A549 (cell line): ENCODE measurements around the gene ANKRD7. TPM values are rescaled to one million over a fixed set of nuclear protein-coding genes. Genes with fewer than 3 reads are reported as not detected.

Experiments used
- ATAC-seq, 2 experiments: fragments of 200-7000 bp in 1 of 2; fragments of >200 bp in 1 of 2; cut with Nextera tagmentation in 1 of 2; cut with Tn5 transposase in 1 of 2; 3 replicates each; pipeline versions ENCODE4 v1.8.0 to v1.9.1; 2018 to 2020; ENCODE audit warnings: mild to moderate bottlenecking in 1 of 2, moderate library complexity in 1 of 2
- CTCF ChIA-PET: fragments of 300-600 bp; sonication (Branson Sonifier 250); formaldehyde crosslinking; extraction: SDS; loops from one replicate; lab custom pipeline; 2021; ENCODE audit warnings: antibody characterized with exemption, inconsistent platforms; lab: Yijun Ruan, JAX
- POLR2A ChIA-PET: fragments of 350-600 bp; formaldehyde crosslinking; extraction: SDS; loops from one replicate; lab custom pipeline; 2021; ENCODE audit warnings: antibody characterized with exemption, inconsistent platforms; lab: Yijun Ruan, JAX
- DNase-seq, 2 experiments: peaks; one replicate each; pipeline versions ENCODE4 v3.0.0 to v3.0.0-alpha.2; 2011 to 2016; ENCODE audit warnings: low read depth in 1 of 2, low spot score in 1 of 2
- FAIRE-seq: peaks from 2 replicates; lab custom pipeline; 2011; peaks lifted over from hg19 to GRCh38; lab: Jason Lieb, UNC
- H3K27ac ChIP-seq, 2 experiments: fragments of >200 bp; sonication (Bioruptor Twin); formaldehyde crosslinking; 3 replicates each; pipeline ENCODE4 v1.5.1; 2016 to 2017
- H3K4me1 ChIP-seq: fragments of >200 bp; sonication (Bioruptor Twin); formaldehyde crosslinking; 3 replicates; pipeline ENCODE4 v1.6.1; 2016
- H3K4me2 ChIP-seq: fragments of >200 bp; sonication (Bioruptor Twin); formaldehyde crosslinking; 3 replicates; pipeline ENCODE4 v1.6.1; 2016
- H3K4me3 ChIP-seq: fragments of >200 bp; sonication (Bioruptor Twin); formaldehyde crosslinking; 3 replicates; pipeline ENCODE4 v1.5.1; 2016
- H3K9me3 ChIP-seq: fragments of >200 bp; sonication (Bioruptor Twin); formaldehyde crosslinking; 3 replicates; pipeline ENCODE4 v1.6.1; 2016
- CHD2 ChIP-seq: fragments of 150-350 bp; IDR thresholded peaks from 2 replicates; pipeline ENCODE4 v1.6.1; 2014; ENCODE audit warnings: low read length; ENCODE audit not compliant: partially characterized antibody
- CTCF ChIP-seq: fragments of >200 bp; sonication (Bioruptor Twin); formaldehyde crosslinking; IDR thresholded peaks from 3 replicates; pipeline ENCODE4 v1.5.1; 2016
- EHMT2 ChIP-seq: fragments of 200-600 bp; sonication (generic); IDR thresholded peaks from 2 replicates; pipeline ENCODE4 v1.6.1; 2016; ENCODE audit warnings: antibody characterized with exemption, low read depth, mild to moderate bottlenecking, moderate library complexity
- ELK1 ChIP-seq: fragments of 150-350 bp; IDR thresholded peaks from 2 replicates; pipeline ENCODE4 v1.6.1; 2014; ENCODE audit warnings: low read depth, mild to moderate bottlenecking, low read length
- FOSB ChIP-seq: fragments of 250-450 bp; sonication (Bioruptor Pico); IDR thresholded peaks from 2 replicates; pipeline ENCODE4 v1.5.0; 2020; ENCODE audit warnings: mild to moderate bottlenecking, moderate library complexity
- HOXB13 ChIP-seq: fragments of 250-450 bp; sonication (Bioruptor Pico); IDR thresholded peaks from 2 replicates; pipeline ENCODE4 v1.5.0; 2020; ENCODE audit warnings: low read depth, mild to moderate bottlenecking, moderate library complexity
- MAZ ChIP-seq: fragments of 150-350 bp; IDR thresholded peaks from 2 replicates; pipeline ENCODE4 v1.6.1; 2014; ENCODE audit warnings: antibody characterized with exemption, low read depth, low read length, borderline replicate concordance
- MYC ChIP-seq: IDR thresholded peaks from 2 replicates; pipeline ENCODE4 v1.6.1; 2012; ENCODE audit warnings: mild to moderate bottlenecking, inconsistent platforms, low read length, improper control_type of control experiment, borderline replicate concordance
- NFE2L2 ChIP-seq: fragments of 150-350 bp; conservative IDR thresholded peaks from 2 replicates; pipeline ENCODE4 v1.6.1; 2014; ENCODE audit warnings: low read length
- NR3C1 ChIP-seq: fragments of >200 bp; sonication (Bioruptor Twin); formaldehyde crosslinking; IDR thresholded peaks from 3 replicates; pipeline ENCODE4 v1.6.1; 2017
- PBX3 ChIP-seq: IDR thresholded peaks from 2 replicates; pipeline ENCODE4 v1.6.1; 2012
- POLR2AphosphoS2 ChIP-seq: conservative IDR thresholded peaks from 2 replicates; pipeline ENCODE4 v1.6.1; 2012; ENCODE audit warnings: low read length, improper control_type of control experiment, inconsistent platforms
- RFX5 ChIP-seq: fragments of 450-650 bp; IDR thresholded peaks from 2 replicates; pipeline ENCODE4 v1.7.1; 2014; ENCODE audit warnings: antibody characterized with exemption, mild to moderate bottlenecking, moderate library complexity
- RNF2 ChIP-seq: fragments of 200-600 bp; sonication (generic); IDR thresholded peaks from 2 replicates; pipeline ENCODE4 v1.6.1; 2016; ENCODE audit warnings: low read depth, mild to moderate bottlenecking, antibody characterized with exemption, moderate library complexity, borderline replicate concordance
- SREBF2 ChIP-seq: fragments of 450-650 bp; IDR thresholded peaks from 2 replicates; pipeline ENCODE4 v1.6.1; 2014; ENCODE audit warnings: mild to moderate bottlenecking, moderate library complexity
- TFCP2L1 ChIP-seq: fragments of 250-450 bp; sonication (Bioruptor Pico); IDR thresholded peaks from 2 replicates; pipeline ENCODE4 v1.5.0; 2021; ENCODE audit warnings: mild to moderate bottlenecking
- TP53 ChIP-seq: fragments of 250-450 bp; sonication (Bioruptor Pico); IDR thresholded peaks from 2 replicates; pipeline ENCODE4 v1.5.0; 2021; ENCODE audit warnings: mild to moderate bottlenecking, moderate library complexity
- ZNF302 ChIP-seq: fragments of 250-450 bp; sonication (Bioruptor Pico); IDR thresholded peaks from 2 replicates; pipeline ENCODE4 v1.9.0; 2021; ENCODE audit warnings: inconsistent platforms, mild to moderate bottlenecking, moderate library complexity
- WGBS: methylation state at CpG from one replicate; pipeline ENCODE4 v1.1.6; 2017; ENCODE audit errors: missing lambda C conversion rate; 5-methylcytosine and 5-hydroxymethylcytosine counted together
- polyA plus RNA-seq, 4 experiments: library from polyadenylated mRNA; depleted of rRNA in 3 of 4; stranded (reverse); fragments of >200 nt; fragmentation: RNase III in 1 of 4; extraction: RNeasy Plus Mini Kit Qiagen cat#74134 plus additional on column Dnase treatment in 1 of 4; gene quantifications; 2 replicates in 3 of 4; 3 replicates in 1 of 4; pipeline ENCODE4 v1.2.3, GENCODE V29; 2011 to 2017
- TF ChIP-seq, protein P1 (sequence below): IDR thresholded peaks from 2 replicates; pipeline ENCODE4 v1.6.1; 2012
- TF ChIP-seq, protein P2 (sequence below): fragments of >200 bp; sonication (Bioruptor Twin); formaldehyde crosslinking; IDR thresholded peaks from 2 replicates; pipeline ENCODE4 v1.6.1; 2016

Gene ANKRD7
- polyA plus RNA-seq, 2 of the 4 experiments (the other 2 are of a cell fraction): 0.59 to 0.70 TPM

GRCh38 chr7:118218413-118219156 lies 5.9 kb upstream of the ANKRD7 start:
- ATAC-seq (no peak), FAIRE-seq (no peak), DNase-seq (no peak)
- 0 out of 3 replicates have a peak, but pooled peaks cover 6% of the 10 kb centered on the region for H3K4me1 ChIP-seq
- no peak overlapping the region for H3K4me2 ChIP-seq
- POLR2A ChIA-PET: no interaction called here
- CTCF ChIA-PET: no interaction called here
- no peaks in the 10 kb centered on the region for H3K9me3 ChIP-seq
- TF ChIP-seq, protein P1, sequence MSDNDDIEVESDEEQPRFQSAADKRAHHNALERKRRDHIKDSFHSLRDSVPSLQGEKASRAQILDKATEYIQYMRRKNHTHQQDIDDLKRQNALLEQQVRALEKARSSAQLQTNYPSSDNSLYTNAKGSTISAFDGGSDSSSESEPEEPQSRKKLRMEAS: no peak
- WGBS: 60% methylated on average over 8 of the region's 8 CpGs
- H3K4me3 ChIP-seq: no peak overlapping the region
- H3K27ac ChIP-seq: no peak overlapping the region

DNA sequence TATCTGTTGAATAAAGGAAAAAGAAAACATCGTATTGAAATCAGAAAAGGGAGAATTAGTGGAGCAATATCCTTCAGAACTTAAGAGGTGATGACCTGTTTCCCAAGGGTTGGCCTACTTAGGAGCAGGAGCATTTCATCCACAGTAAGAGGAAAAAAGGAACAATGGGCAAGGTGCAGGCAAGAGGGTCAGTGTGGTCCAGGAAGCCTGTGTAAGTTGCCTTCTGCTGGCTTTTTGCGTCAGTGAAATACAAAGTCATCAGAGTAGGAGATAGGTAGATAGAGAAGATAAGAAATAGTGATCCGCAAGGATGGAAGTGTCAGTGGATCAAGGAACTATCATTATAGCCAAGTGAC lies 5.4 kb upstream of the ANKRD7 start:
- TF ChIP-seq TP53 (CRISPR knock-in tag): no peak
- no peak for TF ChIP-seq PBX3
- no peak for TF ChIP-seq NR3C1
- DNase-seq: no peak
- 72% methylated on average over 3 of the region's 3 CpGs for WGBS
- ChIA-PET POLR2A (no interaction called here), CTCF (no interaction called here)
- no peak for ATAC-seq
- Histone ChIP-seq H3K27ac (no peak overlapping the region), H3K4me3 (no peak overlapping the region), H3K9me3 (no peaks in the 10 kb centered on the region), H3K4me2 (no peak overlapping the region), H3K4me1 (0 out of 3 replicates have a peak, but pooled peaks cover under 1% of the 10 kb centered on the region)
- FAIRE-seq: no peak

GRCh38 chr7:118220583-118220982 lies 3.9 kb upstream of the ANKRD7 start:
- CTCF ChIA-PET: no interaction called here
- no peak for FAIRE-seq
- H3K4me1 ChIP-seq: no peaks in the 10 kb centered on the region
- TF ChIP-seq ELK1 (no peak), ZNF302 (CRISPR knock-in tag) (no peak), EHMT2 (no peak), RFX5 (no peak), NFE2L2 (no peak), SREBF2 (no peak), MYC (no peak), CTCF (no peak), CHD2 (no peak)
- TF ChIP-seq, protein P2, sequence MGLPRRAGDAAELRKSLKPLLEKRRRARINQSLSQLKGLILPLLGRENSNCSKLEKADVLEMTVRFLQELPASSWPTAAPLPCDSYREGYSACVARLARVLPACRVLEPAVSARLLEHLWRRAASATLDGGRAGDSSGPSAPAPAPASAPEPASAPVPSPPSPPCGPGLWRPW: no peak
- no peak overlapping the region for H3K4me2 ChIP-seq
- H3K4me3 ChIP-seq: no peak overlapping the region
- WGBS: 13% methylated on average over 3 of the region's 3 CpGs
- H3K27ac ChIP-seq: no peak overlapping the region
- DNase-seq: no peak
- no peaks in the 10 kb centered on the region for H3K9me3 ChIP-seq
- ATAC-seq: no peak
- POLR2A ChIA-PET: no interaction called here

- H3K27ac ChIP-seq: no peak overlapping the region
- POLR2A ChIA-PET: no interaction called here
- ATAC-seq (no peak), FAIRE-seq (no peak), DNase-seq (no peak)
- no peaks in the 10 kb centered on the region for H3K9me3 ChIP-seq
- WGBS: 22% methylated on average over 1 of the region's 1 CpG
- H3K4me1 ChIP-seq: no peaks in the 10 kb centered on the region
- CTCF ChIA-PET: no interaction called here
- no peak overlapping the region for H3K4me2 ChIP-seq
- H3K4me3 ChIP-seq: no peak overlapping the region
- TF ChIP-seq PBX3: no peak
- TF ChIP-seq RNF2: no peak
- TF ChIP-seq CTCF: no peak
- no peak for TF ChIP-seq CHD2
- TF ChIP-seq MAZ: no peak
- TF ChIP-seq TFCP2L1 (CRISPR knock-in tag): no peak
- TF ChIP-seq NFE2L2: no peak
- TF ChIP-seq POLR2AphosphoS2: no peak
- no peak for TF ChIP-seq FOSB (CRISPR knock-in tag)
- TF ChIP-seq HOXB13 (CRISPR knock-in tag): no peak
Observed at GRCh38 chr7:118222591-118222990, 1.9 kb upstream of the ANKRD7 start.
